HG03520 (cell line): ENCODE data around the gene C2orf42.
"Not testable (repeated sequence)": the region's sequence is repeated elsewhere in the genome, so short reads cannot be mapped to it uniquely, and the experiment has no call there.

Experiments
- ATAC-seq: cut with Tn5 transposase; IDR thresholded peaks from one replicate; pipeline ENCODE4 v1.9.1; 2021; ENCODE audit warnings: mild to moderate bottlenecking, moderate library complexity; ENCODE audit not compliant: unreplicated experiment

Gene C2orf42

GRCh38 chr2:70111752-70112591 is 78.8 kb downstream of the C2orf42 start:
- ATAC-seq = no peak

GRCh38 chr2:70110397-70110796 is 80.4 kb downstream of the C2orf42 start:
- not testable (repeated sequence) for ATAC-seq

DNA sequence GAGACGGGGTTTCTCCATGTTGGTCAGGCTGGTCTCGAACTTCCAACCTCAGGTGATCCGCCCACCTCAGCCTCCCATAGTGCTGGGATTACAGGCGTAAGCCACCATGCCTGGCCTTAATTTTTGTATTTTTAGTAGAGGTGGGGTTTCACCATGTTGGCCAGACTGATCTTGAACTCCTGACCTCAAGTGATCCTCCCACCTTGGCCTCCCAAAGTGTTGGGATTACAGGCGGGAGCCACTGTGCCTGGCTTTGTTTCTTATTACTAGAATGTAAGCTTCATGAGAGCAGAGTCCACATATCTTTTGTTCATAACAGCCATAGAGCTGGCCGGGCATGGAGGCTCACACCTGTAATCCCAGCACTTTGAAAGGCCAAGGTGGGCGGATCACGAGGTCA is 84.7 kb downstream of the C2orf42 start:
- ATAC-seq = not testable (repeated sequence)

- no peak for ATAC-seq
Measured at GRCh38 chr2:70104231-70105111, 86.3 kb downstream of the C2orf42 start.

- ATAC-seq = no peak
Measured at GRCh38 chr2:70103531-70104061, 87.2 kb downstream of the C2orf42 start.

DNA sequence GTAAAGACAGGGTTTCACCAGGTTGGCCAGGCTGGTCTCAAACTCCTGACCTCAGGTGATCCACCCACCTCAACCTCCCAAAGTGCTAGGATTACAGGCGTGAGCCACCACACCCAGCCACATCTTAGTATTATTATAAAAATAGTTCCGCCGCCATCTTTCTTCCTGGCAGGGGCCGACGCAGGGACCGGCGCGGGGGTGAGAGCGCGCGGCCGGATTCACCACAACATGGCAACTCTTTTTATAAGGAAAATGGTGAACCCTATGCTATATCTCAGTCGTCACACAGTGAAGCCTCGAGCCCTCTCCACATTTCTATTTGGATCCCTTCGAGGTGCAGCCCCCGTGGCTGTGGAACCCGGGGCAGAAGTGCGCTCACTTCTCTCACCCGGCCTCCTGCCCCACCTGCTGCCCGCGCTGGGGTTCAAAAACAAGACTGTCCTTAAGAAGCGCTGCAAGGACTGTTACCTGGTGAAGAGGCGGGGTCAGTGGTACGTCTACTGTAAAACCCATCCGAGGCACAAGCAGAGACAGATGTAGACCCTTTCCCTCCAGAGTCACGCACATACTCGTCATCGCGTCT is 88.4 kb downstream of the C2orf42 start:
- ATAC-seq = not testable (repeated sequence)

GRCh38 chr2:70101686-70102085 is 89.1 kb downstream of the C2orf42 start:
- not testable (repeated sequence) for ATAC-seq

DNA sequence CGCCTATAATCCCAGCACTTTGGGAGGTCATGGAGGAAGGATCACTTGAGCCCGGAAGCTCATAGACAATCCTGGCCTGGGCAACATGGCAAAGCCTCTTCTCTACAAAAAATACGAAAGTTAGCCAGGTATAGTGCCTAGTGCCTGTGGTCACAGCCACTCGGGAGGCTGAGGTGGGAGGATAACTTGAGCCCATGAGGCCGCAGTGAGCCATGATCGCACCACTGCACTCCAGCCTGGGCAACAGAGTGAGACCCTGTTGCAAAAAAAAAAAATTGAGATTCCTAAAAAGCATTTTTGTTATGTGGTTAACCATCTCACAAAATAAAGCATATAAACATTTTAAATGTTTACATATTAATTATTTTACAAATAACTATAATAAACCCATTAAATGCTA is 89.6 kb downstream of the C2orf42 start:
- no peak for ATAC-seq
